ENCODE results near the gene SETD1A.

- TF ChIP-seq, protein P1, sequence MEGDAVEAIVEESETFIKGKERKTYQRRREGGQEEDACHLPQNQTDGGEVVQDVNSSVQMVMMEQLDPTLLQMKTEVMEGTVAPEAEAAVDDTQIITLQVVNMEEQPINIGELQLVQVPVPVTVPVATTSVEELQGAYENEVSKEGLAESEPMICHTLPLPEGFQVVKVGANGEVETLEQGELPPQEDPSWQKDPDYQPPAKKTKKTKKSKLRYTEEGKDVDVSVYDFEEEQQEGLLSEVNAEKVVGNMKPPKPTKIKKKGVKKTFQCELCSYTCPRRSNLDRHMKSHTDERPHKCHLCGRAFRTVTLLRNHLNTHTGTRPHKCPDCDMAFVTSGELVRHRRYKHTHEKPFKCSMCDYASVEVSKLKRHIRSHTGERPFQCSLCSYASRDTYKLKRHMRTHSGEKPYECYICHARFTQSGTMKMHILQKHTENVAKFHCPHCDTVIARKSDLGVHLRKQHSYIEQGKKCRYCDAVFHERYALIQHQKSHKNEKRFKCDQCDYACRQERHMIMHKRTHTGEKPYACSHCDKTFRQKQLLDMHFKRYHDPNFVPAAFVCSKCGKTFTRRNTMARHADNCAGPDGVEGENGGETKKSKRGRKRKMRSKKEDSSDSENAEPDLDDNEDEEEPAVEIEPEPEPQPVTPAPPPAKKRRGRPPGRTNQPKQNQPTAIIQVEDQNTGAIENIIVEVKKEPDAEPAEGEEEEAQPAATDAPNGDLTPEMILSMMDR (conservative IDR thresholded peaks at IDR 0.05 in 1 of 2, IDR thresholded peaks at IDR 0.05 in 1 of 2; ENCODE audit: low read depth in 1 of 2, low read length in 2 of 2) = no peak
- TF ChIP-seq EZH2 (IDR thresholded peaks at IDR 0.05; ENCODE audit: low read length, missing control alignments) = no peak
Measured at GRCh38 chr16:31009120-31009519, 51.6 kb downstream of the SETD1A start.
